ENCODE data around the gene EPHB1. TPM values are rescaled to one million over a fixed set of nuclear protein-coding genes. Genes with fewer than 3 reads are reported as not detected.

The EPHB1 gene
- total and polyA plus RNA-seq, 2 donors (not counting 3 experiments of a cell fraction or from before 2014, with no cell fraction given), result 1.3 to 5.2 TPM

DNA sequence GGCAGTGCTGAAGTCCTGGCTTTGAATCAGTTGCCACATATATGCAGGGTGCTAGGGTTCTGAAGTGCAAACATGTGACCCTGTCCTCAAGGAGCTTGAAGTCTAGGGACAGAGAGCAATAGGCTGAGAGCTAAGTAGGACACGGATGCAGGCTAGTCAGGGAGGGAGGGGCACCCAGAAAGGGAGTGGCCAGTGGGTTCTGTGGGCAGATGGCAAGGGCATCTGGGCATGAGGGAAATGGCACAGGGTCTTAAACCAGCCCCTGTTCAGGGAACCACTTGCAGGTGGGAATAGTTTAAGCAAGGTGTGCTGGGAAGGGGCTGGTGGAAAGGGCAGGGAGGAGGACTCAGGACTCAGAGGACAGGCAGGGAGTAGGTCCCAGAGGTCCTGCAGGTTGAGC lies 46.4 kb upstream of the EPHB1 start:
- dilution Hi-C loops (cut with MboI; ENCODE audit: extremely low pct_ligation_motif_present, low sequenced_read_pairs) (no loop called here), intact Hi-C loops (cut with micrococcal nuclease) (no loop called here)
- Histone ChIP-seq H3K4me2 (ENCODE audit: insufficient read depth, low read length) (no peak overlapping the region), H3K9me3 (replicated peaks; ENCODE audit: control insufficient read depth, insufficient read depth, low read length) (no peaks in the 10 kb centered on the region), H3K27me3 (ENCODE audit: control insufficient read depth in 2 of 2, insufficient read depth in 2 of 2, low read length in 2 of 2) (no peaks in the 10 kb centered on the region), H3K4me3 (replicated peaks in 1 of 3; ENCODE audit: insufficient read depth in 1 of 3, low read depth in 1 of 3, low read length in 3 of 3) (no peak overlapping the region), H4K20me1 (replicated peaks; ENCODE audit: control insufficient read depth, extremely low read depth, insufficient read depth, low read length) (no peaks in the 10 kb centered on the region), H2AFZ (ENCODE audit: low read depth, low read length) (no peak overlapping the region), H3K9ac (replicated peaks; ENCODE audit: extremely low read depth, insufficient read depth, low read length) (no peak overlapping the region), H3K4me1 (ENCODE audit: control insufficient read depth, extremely low read depth, insufficient read depth, low read length) (no peaks in the 10 kb centered on the region), H3K27ac (ENCODE audit: insufficient read depth, low read depth, low read length) (no peak overlapping the region), H3K36me3 (ENCODE audit: control insufficient read depth in 2 of 2, extremely low read depth in 1 of 2, insufficient read depth in 2 of 2, low read length in 2 of 2) (no peaks in the 10 kb centered on the region), H3K79me2 (ENCODE audit: control insufficient read depth, insufficient read depth, low read length) (no peaks in the 10 kb centered on the region), H3K9me1 (replicated peaks; ENCODE audit: control insufficient read depth, extremely low read depth, insufficient read depth, low read length) (no peaks in the 10 kb centered on the region)
- POLR2A ChIA-PET, result no interaction called here
- TF ChIP-seq JUN (IDR thresholded peaks at IDR 0.05; ENCODE audit: borderline replicate concordance, insufficient read depth, insufficient read length, low read depth), result no peak
- no peak for TF ChIP-seq MYC (IDR thresholded peaks at IDR 0.05; ENCODE audit: low read depth, low read length)
- DNase-seq (ENCODE audit: low read depth, low spot score) (no peak), FAIRE-seq (no peak)
- BruUV-seq (replicated peaks), result no TSS peak
- CTCF ChIA-PET, result no interaction called here

GRCh38 chr3:134749174-134749573 lies 45.9 kb upstream of the EPHB1 start:
- Histone ChIP-seq H3K27me3 (ENCODE audit: control insufficient read depth in 2 of 2, insufficient read depth in 2 of 2, low read length in 2 of 2) (no peaks in the 10 kb centered on the region), H4K20me1 (replicated peaks; ENCODE audit: control insufficient read depth, extremely low read depth, insufficient read depth, low read length) (no peaks in the 10 kb centered on the region), H3K27ac (ENCODE audit: insufficient read depth, low read depth, low read length) (no peak overlapping the region), H3K4me1 (ENCODE audit: control insufficient read depth, extremely low read depth, insufficient read depth, low read length) (no peaks in the 10 kb centered on the region), H3K9me1 (replicated peaks; ENCODE audit: control insufficient read depth, extremely low read depth, insufficient read depth, low read length) (no peaks in the 10 kb centered on the region), H3K36me3 (ENCODE audit: control insufficient read depth in 2 of 2, extremely low read depth in 1 of 2, insufficient read depth in 2 of 2, low read length in 2 of 2) (no peaks in the 10 kb centered on the region), H3K4me2 (ENCODE audit: insufficient read depth, low read length) (no peak overlapping the region), H3K4me3 (replicated peaks in 1 of 3; ENCODE audit: insufficient read depth in 1 of 3, low read depth in 1 of 3, low read length in 3 of 3) (no peak overlapping the region), H2AFZ (ENCODE audit: low read depth, low read length) (no peak overlapping the region), H3K9me3 (replicated peaks; ENCODE audit: control insufficient read depth, insufficient read depth, low read length) (no peaks in the 10 kb centered on the region), H3K79me2 (ENCODE audit: control insufficient read depth, insufficient read depth, low read length) (no peaks in the 10 kb centered on the region), H3K9ac (replicated peaks; ENCODE audit: extremely low read depth, insufficient read depth, low read length) (no peak overlapping the region)
- dilution Hi-C loops (cut with MboI; ENCODE audit: extremely low pct_ligation_motif_present, low sequenced_read_pairs), result no loop called here
- DNase-seq (ENCODE audit: low read depth, low spot score) (no peak), FAIRE-seq (no peak)
- ChIA-PET CTCF (no interaction called here), POLR2A (interaction anchor here (0.6 kb wide), 1 partner anchor 559 kb away, joined by 3 read pairs; no protein-coding TSS in a partner anchor)
- no TSS peak for BruUV-seq (replicated peaks)
- intact Hi-C loops (cut with micrococcal nuclease), result no loop called here
- no peak for TF ChIP-seq JUN (IDR thresholded peaks at IDR 0.05; ENCODE audit: borderline replicate concordance, insufficient read depth, insufficient read length, low read depth)
- TF ChIP-seq MYC (IDR thresholded peaks at IDR 0.05; ENCODE audit: low read depth, low read length), result no peak
- TF ChIP-seq EZH2 (IDR thresholded peaks at IDR 0.05; ENCODE audit: borderline replicate concordance, low read depth, low read length, severe bottlenecking), result no peak
- TF ChIP-seq, protein P1, sequence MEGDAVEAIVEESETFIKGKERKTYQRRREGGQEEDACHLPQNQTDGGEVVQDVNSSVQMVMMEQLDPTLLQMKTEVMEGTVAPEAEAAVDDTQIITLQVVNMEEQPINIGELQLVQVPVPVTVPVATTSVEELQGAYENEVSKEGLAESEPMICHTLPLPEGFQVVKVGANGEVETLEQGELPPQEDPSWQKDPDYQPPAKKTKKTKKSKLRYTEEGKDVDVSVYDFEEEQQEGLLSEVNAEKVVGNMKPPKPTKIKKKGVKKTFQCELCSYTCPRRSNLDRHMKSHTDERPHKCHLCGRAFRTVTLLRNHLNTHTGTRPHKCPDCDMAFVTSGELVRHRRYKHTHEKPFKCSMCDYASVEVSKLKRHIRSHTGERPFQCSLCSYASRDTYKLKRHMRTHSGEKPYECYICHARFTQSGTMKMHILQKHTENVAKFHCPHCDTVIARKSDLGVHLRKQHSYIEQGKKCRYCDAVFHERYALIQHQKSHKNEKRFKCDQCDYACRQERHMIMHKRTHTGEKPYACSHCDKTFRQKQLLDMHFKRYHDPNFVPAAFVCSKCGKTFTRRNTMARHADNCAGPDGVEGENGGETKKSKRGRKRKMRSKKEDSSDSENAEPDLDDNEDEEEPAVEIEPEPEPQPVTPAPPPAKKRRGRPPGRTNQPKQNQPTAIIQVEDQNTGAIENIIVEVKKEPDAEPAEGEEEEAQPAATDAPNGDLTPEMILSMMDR (IDR thresholded peaks at IDR 0.05; ENCODE audit: extremely low read depth in 1 of 2, insufficient read depth in 1 of 2, low read depth in 1 of 2, low read length in 2 of 2), result no peak
- TF ChIP-seq MAX (IDR thresholded peaks at IDR 0.05; ENCODE audit: insufficient read depth, insufficient read length), result no peak
- no peak for TF ChIP-seq POLR2AphosphoS5 (IDR thresholded peaks at IDR 0.05; ENCODE audit: insufficient read depth, low read depth, low read length)
- TF ChIP-seq FOS (IDR thresholded peaks at IDR 0.05; ENCODE audit: borderline replicate concordance, insufficient read depth, low read length), result no peak
- no peak for TF ChIP-seq POLR2A (IDR thresholded peaks at IDR 0.05; ENCODE audit: low read depth, low read length)
